PFSK-1 (cell line): ENCODE measurements around the gene FOSB.

Experiments used
- POLR2AphosphoS5 ChIP-seq: IDR thresholded peaks from 2 replicates; pipeline ENCODE4 v1.6.1; 2012; ENCODE audit warnings: low read depth, mild to moderate bottlenecking, control low read depth, low read length, moderate library complexity
- REST ChIP-seq, 2 experiments: IDR thresholded peaks; 2 replicates each; pipeline versions ENCODE4 v1.6.1 to v1.8.0; 2011 to 2012; ENCODE audit warnings: low read depth in 2 of 2, low read length in 2 of 2, control low read depth in 1 of 2, inconsistent platforms in 1 of 2, mild to moderate bottlenecking in 1 of 2, moderate library complexity in 1 of 2; ENCODE audit not compliant: insufficient read depth in 1 of 2
- SIN3A ChIP-seq: IDR thresholded peaks from 2 replicates; pipeline ENCODE4 v1.6.1; 2012; ENCODE audit warnings: mild to moderate bottlenecking, low read length, moderate library complexity, borderline replicate concordance; ENCODE audit not compliant: insufficient read depth
- TAF1 ChIP-seq: IDR thresholded peaks from 2 replicates; pipeline ENCODE4 v1.6.1; 2012; ENCODE audit warnings: low read length, control low read depth, borderline replicate concordance; ENCODE audit not compliant: insufficient read depth

- TF ChIP-seq POLR2AphosphoS5 = peak; percentile 83
- TF ChIP-seq REST (IDR thresholded peaks at IDR 0.05; ENCODE audit: insufficient read depth in 1 of 2, low read depth in 2 of 2, low read length in 2 of 2) = peak in 1 of 2 experiments; percentile 44; a peak in 1 of 4 replicates
- 0 out of 2 replicates have a peak, but pooled peaks have one; percentile 79 for TF ChIP-seq SIN3A
- TF ChIP-seq TAF1 = peak; percentile 92; the same call in 1 of the 2 replicates
These were observed 39.4 kb downstream of the FOSB start, which contains the start of gene VASP for GRCh38 chr19:45506989-45507871.
